Stimulated activated CD8-positive, alpha-beta memory T cell treated with anti-CD3 and anti-CD28 coated beads, Interleukin-2, amount 100 ng/mL, for 48 hours (primary cell): Measurements from ENCODE around the gene RHOH.

ENCODE experiments used
- DNase-seq, 2 donors: peaks; one replicate each; pipeline ENCODE4 v3.0.0-alpha.2; 2020; ENCODE audit warnings: low read depth in 2 of 2

Gene RHOH

GRCh38 chr4:40190019-40190418 lies 6.8 kb upstream of the RHOH start:
- no peak for DNase-seq

GRCh38 chr4:40190465-40190864 lies 6.4 kb upstream of the RHOH start:
- DNase-seq = no peak

- DNase-seq = no peak
Observed at GRCh38 chr4:40190880-40191815, 5.7 kb upstream of the RHOH start.

DNA sequence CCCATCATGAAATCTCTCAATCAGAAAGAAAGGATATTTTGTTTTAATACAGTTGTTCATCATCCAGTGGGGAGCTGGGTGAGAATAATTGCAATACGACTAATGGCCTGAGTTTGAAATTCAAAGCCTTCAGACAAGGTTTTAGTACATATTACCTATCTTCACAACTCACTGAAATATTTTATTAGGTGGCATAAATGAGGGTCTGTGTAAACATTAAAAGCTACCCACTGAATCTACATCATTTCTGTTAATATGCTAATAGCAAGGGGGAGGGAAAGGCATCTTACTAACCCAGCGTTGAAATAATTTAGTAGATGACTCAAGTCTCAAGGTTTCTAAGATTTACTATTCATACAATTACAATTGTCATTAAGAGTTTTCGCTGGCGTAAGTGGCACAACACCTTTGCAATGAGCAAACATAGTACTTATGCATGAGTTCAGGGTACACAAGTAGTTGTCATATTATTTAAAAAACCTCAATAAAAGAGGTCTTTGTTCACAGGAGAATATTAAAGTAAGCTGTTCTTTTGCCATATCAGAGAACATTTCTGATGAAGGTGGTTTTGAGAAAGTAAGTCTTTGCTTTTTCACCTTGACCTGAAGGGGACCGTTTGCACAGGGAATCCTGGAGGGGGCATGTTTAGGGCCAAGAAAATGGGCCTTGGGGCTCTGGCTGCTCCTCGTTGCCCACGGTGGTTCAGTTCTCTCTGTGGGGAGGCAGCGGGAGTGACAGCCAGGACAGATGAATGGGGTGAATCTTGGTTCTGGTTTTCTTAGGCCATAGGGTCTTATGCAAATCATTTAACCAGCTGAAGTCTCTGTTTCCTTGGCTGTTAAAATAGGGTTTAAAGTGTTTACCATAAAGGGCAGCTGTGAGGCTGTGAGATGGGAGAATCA lies 4.5 kb upstream of the RHOH start:
- DNase-seq = no peak

GRCh38 chr4:40193016-40193571 lies 3.7 kb upstream of the RHOH start:
- no peak for DNase-seq

GRCh38 chr4:40193578-40193977 lies 3.3 kb upstream of the RHOH start:
- no peak for DNase-seq

DNA sequence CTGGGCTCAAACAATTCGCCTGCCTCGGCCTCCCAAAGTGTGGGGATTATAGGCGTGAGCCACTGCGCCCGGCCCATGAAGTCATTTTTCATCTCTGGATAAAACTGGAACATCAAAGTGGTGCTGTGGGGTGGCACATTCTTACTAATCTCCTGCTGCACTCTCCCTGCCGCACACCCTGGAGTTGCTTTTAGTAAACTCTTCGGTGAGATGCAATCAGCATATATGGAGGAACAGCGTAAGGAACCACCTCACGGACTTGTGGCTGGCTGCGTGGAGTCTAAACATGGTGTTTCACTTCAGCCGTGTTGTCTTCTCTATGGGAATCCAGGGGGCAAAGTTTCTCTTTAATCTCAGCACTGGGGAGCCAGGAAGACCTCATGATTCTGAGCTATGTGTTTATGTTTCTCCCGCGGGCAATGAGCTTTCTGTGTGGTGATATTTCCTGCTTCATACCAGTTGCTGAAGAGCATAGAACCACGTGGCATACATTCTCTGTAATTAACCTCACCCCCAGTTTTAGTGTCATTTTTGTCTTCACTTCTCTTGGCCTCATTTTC lies 2.1 kb upstream of the RHOH start:
- DNase-seq = no peak

- no peak for DNase-seq
Observed at GRCh38 chr4:40195182-40196177, 1.4 kb upstream of the RHOH start.

DNA sequence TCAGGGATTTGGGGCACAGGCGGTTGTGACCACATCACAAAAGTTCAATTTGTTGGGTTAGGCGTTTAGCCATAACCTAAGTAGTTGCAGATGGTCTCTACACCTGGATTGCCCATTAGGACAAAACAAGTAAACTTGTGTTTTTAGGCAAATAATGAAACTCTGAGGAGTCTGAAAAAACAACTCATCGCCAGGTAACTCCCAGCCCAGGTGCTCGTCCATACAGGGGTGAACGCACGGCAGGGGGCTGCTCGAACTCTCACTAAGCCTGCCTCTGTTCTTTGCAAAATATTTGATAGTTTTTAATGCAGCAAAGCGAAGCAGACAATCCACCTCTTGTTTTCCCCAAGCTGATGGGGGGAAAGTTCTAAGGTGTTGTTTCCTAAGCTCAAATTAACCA lies 559 bp upstream of the RHOH start:
- DNase-seq = no peak

DNA sequence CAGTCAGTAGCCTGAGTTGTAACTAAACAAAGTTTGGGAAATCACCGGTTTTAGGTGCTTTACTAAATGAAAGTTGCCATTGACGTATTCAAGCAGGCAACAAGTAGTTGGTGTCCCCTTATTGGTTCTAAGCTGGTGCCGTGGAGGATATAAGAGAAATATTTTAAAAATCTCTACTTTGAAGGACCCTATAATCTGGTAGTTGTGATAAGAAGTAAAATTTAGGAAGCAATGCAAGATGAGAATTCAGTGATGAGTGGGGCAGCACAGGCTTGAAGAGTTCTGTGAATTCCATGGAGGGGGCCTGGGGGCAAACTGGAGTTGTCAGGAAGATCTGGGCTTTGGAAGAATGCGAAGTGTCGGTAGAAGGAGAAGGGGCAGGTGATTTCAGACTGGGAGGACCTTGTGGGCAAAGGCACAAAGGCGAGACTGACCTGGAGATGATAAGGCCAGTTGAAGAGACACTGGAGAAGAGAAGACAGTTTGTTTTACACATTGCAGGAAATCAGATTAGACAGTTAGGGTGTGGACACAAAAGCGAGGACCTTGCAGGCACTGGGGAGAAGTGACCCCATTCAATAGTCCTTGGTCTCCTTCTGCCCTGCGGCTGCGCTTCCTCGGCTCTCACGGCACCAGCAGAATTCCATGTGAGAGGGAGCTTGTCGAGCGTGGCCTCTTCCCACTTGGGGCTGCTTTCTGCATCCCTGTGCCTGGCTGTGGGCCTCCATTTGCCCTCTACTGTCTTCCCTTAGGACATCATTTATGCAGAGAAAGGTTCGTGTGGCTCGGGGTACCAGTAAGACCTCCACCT lies 1.3 kb downstream of the RHOH start:
- no peak for DNase-seq

DNA sequence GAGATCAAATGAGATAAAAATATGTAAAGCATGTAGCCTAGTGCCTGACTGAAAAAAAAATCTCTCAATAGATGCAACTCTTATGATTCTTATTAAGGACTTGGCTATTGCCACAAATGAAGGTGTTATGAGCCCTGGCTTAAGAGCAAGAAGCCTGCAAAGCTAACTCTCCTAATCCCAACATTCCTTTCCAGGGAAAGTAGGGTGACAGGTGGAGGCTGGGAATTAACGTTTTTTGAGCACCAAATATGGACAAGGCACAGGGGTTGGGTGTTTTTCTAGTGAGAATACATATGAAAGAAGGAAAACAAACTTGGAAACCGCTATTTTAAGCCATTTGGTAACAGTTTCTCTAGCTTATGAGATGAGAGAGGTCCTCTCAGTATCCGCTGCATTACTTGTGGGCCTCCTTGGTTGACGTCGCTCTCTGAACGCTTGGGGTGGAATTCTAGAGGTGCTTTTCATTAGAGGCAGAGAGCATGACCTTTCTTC lies 2.4 kb downstream of the RHOH start:
- no peak for DNase-seq

- DNase-seq = peak; percentile 55 to 75
Observed at GRCh38 chr4:40199999-40200874, 3.4 kb downstream of the RHOH start.

- no peak for DNase-seq
Observed at GRCh38 chr4:40200875-40201801, 4.3 kb downstream of the RHOH start.

GRCh38 chr4:40201898-40202297 lies 5.1 kb downstream of the RHOH start:
- DNase-seq = no peak

GRCh38 chr4:40202474-40202873 lies 5.6 kb downstream of the RHOH start:
- no peak for DNase-seq

DNA sequence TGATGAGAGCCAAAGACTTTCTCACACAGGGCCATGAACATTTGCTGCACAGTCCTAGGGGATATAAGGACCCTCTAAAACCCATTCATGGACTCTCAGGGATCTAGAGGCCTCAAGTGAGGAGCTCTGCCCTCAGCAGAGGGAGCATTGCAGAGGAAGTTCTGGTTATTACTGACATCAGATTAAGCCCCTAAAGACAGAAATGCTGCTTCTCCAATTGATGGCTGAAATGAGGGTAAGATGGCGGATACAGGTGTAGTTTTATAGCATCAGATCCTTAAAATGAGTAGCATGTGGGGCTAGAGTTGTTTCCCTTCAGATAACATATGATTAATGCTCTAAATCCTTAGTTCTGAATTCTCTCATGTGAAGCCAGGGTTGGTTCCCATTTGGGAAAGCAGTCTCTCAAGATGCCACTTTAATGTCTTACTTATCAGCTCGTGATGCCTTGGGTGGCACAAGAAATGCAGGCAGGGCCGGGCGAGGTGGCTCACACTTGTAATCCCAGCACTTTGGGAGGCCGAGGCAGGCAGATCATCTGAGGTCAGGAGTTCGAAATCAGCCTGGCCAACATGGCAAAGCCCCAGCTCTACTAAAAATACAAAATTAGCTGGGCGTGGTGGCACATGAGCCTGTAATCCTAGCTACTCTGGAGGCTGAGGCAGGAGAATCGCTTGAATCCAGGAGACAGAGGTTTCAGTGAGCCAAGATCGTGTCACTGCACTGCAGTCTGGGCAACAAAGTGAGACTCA lies 7.9 kb downstream of the RHOH start:
- DNase-seq = no peak
